ENCODE data around the gene IFITM1. TPM values are rescaled to one million over a fixed set of nuclear protein-coding genes. Genes with fewer than 3 reads are reported as not detected.

IFITM1 gene
- total and polyA plus RNA-seq, 2 of the 13 experiments (the other 11 are each of a cell fraction or from before 2014, with no cell fraction given) = 0.38 to 11.1 TPM

DNA sequence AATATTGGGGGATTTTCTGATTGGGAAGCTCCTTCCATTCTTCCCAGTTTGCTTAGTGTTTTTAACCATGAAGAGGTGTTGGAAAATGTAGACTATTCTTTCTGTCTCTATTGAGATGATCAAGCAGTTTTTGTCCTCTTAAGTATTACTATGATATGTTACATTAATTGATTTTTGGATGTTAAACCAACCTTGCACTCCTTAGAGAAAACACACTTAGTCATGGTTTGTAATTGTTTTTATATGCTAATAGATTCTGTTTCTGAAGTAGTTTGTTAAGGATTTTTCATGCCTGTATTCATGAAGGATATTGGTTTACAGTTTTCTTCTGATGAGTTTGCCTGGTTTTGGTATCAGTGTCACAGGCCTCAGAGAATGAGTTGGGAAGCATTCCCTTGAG, 37.6 kb upstream of the IFITM1 start:
- Histone ChIP-seq H2AFZ (ENCODE audit: low read length) (no peak overlapping the region), H3K36me3 (replicated peaks in 1 of 2; ENCODE audit: control insufficient read depth in 1 of 2, insufficient read depth in 2 of 2, low read length in 2 of 2) (no peaks in the 10 kb centered on the region), H3K9me3 (ENCODE audit: low read length) (no peaks in the 10 kb centered on the region), H3K27ac (ENCODE audit: extremely low read length, insufficient read depth, low read length) (no peak overlapping the region), H3K4me2 (ENCODE audit: low read depth, low read length) (no peak overlapping the region), H4K20me1 (ENCODE audit: insufficient read depth, low read length) (no peaks in the 10 kb centered on the region), H3K79me2 (ENCODE audit: insufficient read depth, low read length) (no peaks in the 10 kb centered on the region), H3K4me1 (ENCODE audit: insufficient read depth, low read length) (peaks cover 15% of the 10 kb centered on the region), H3K9ac (ENCODE audit: insufficient read depth, low read depth, low read length) (no peak overlapping the region), H3K4me3 (replicated peaks in 1 of 3; ENCODE audit: insufficient read depth in 1 of 3, low read depth in 2 of 3, low read length in 3 of 3) (no peak overlapping the region), H3K27me3 (ENCODE audit: control insufficient read depth in 1 of 2, insufficient read depth in 2 of 2, low read length in 2 of 2) (peaks cover 4 to 45% of the 10 kb centered on the region in 2 experiments; a peak in 4 of 5 replicates)
- intact Hi-C loops (cut with micrococcal nuclease; ENCODE audit: unreplicated experiment) (no loop called here), in situ Hi-C loops (cut with HindIII; ENCODE audit: extremely low pct_ligation_motif_present, low pct_unique_long_range_greater_than_20kb) (no loop called here)
- no peak for DNase-seq (ENCODE audit: low spot score)
- no TSS peak for BruUV-seq (replicated peaks)
- POLR2A ChIA-PET = no interaction called here
- no peak for ATAC-seq
- CTCF ChIA-PET (ENCODE audit: low intra/inter-chr PET ratio, low total read pairs) = no interaction called here
- no peak for FAIRE-seq
- TF ChIP-seq GFI1 (CRISPR knock-in tag; IDR thresholded peaks at IDR 0.05; ENCODE audit: borderline replicate concordance) = no peak
- TF ChIP-seq ZNF205 (CRISPR knock-in tag; IDR thresholded peaks at IDR 0.05) = no peak
- TF ChIP-seq, protein P1, sequence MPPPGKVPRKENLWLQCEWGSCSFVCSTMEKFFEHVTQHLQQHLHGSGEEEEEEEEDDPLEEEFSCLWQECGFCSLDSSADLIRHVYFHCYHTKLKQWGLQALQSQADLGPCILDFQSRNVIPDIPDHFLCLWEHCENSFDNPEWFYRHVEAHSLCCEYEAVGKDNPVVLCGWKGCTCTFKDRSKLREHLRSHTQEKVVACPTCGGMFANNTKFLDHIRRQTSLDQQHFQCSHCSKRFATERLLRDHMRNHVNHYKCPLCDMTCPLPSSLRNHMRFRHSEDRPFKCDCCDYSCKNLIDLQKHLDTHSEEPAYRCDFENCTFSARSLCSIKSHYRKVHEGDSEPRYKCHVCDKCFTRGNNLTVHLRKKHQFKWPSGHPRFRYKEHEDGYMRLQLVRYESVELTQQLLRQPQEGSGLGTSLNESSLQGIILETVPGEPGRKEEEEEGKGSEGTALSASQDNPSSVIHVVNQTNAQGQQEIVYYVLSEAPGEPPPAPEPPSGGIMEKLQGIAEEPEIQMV (CRISPR knock-in tag; IDR thresholded peaks at IDR 0.05; ENCODE audit: low read depth) = no peak
- TF ChIP-seq, protein P2, sequence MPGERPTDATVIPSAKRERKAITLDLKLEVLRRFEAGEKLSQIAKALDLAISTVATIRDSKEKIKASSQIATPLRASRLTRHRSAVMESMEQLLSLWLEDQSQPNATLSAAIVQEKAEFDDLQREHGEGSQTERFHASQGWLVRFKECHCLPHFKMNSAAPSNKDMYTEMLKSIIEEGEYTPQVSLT (CRISPR knock-in tag; IDR thresholded peaks at IDR 0.05; ENCODE audit: borderline replicate concordance, low read depth) = no peak
- TF ChIP-seq ZNF672 (CRISPR knock-in tag; IDR thresholded peaks at IDR 0.05) = no peak
- TF ChIP-seq RFXANK (CRISPR knock-in tag; IDR thresholded peaks at IDR 0.05) = no peak
